ENCODE results near the gene CANX.
A peak's percentile ranks its signal among the peaks of the same experiment; 100 is the strongest.
"Not testable (repeated sequence)": the region's sequence is repeated elsewhere in the genome, so short reads cannot be mapped to it uniquely, and the experiment has no call there.

The CANX gene

GRCh38 chr5:179700401-179700918 is 1.7 kb downstream of the CANX start:
- DNase-seq, result no peak

- DNase-seq, result no peak
Observed at GRCh38 chr5:179716286-179716685, 17.5 kb downstream of the CANX start.

GRCh38 chr5:179720222-179720621 is 21.5 kb downstream of the CANX start:
- no peak for DNase-seq

GRCh38 chr5:179724163-179724562 is 25.4 kb downstream of the CANX start:
- no peak for DNase-seq

- DNase-seq, result no peak
Observed at GRCh38 chr5:179727106-179727505, 28.3 kb downstream of the CANX start.

- DNase-seq, result no peak
Observed at GRCh38 chr5:179729303-179729702, 30.5 kb downstream of the CANX start.

- no peak for DNase-seq
Observed at GRCh38 chr5:179729727-179730126, 31.0 kb downstream of the CANX start.

GRCh38 chr5:179730356-179730755 is 31.6 kb downstream of the CANX start:
- no peak for DNase-seq

GRCh38 chr5:179730852-179731251 is 32.1 kb downstream of the CANX start:
- no peak for DNase-seq

GRCh38 chr5:179731791-179732411 is 33.1 kb downstream of the CANX start:
- peak; percentile 82 for DNase-seq

GRCh38 chr5:179732412-179732917 is 33.7 kb downstream of the CANX start, which contains the start of gene MAML1:
TSS of gene MAML1 (plus strand) at chr5:179732822. CDS start at chr5:179733113, 291 bp downstream.
- DNase-seq, result peak; percentile 98

GRCh38 chr5:179732918-179733771 is 34.4 kb downstream of the CANX start:
- no peak for DNase-seq

- no peak for DNase-seq
Observed at GRCh38 chr5:179733772-179734126, 35.0 kb downstream of the CANX start.

- no peak for DNase-seq
Observed at GRCh38 chr5:179734536-179735164, 35.9 kb downstream of the CANX start.

- no peak for DNase-seq
Observed at GRCh38 chr5:179738742-179739141, 40.0 kb downstream of the CANX start.

GRCh38 chr5:179744106-179744505 is 45.3 kb downstream of the CANX start:
- DNase-seq, result not testable (repeated sequence)

GRCh38 chr5:179746872-179747271 is 48.1 kb downstream of the CANX start:
- DNase-seq, result no peak

GRCh38 chr5:179747811-179748210 is 49.0 kb downstream of the CANX start:
- DNase-seq, result no peak

- DNase-seq, result no peak
Observed at GRCh38 chr5:179749857-179750508, 51.2 kb downstream of the CANX start.

- no peak for DNase-seq
Observed at GRCh38 chr5:179753971-179754370, 55.2 kb downstream of the CANX start.

- no peak for DNase-seq
Observed at GRCh38 chr5:179755022-179755421, 56.3 kb downstream of the CANX start.

GRCh38 chr5:179758955-179759354 is 60.2 kb downstream of the CANX start:
- DNase-seq, result peak; percentile 68

All from GF-D8 (cell line).